Fibroblast of mammary gland (primary cell): ENCODE results near the gene NR2C1.

Experiments used
- DNase-seq: peaks from one replicate; pipeline ENCODE4 v3.0.0-alpha.2; 2010; ENCODE audit warnings: low read depth
- H3K4me3 ChIP-seq: 2 replicates; pipeline ENCODE4 v1.5.1; 2011; ENCODE audit warnings: low read depth, mild to moderate bottlenecking, low read length, moderate library complexity; ENCODE audit not compliant: control insufficient read depth
- TF ChIP-seq, protein P1 (sequence below): conservative IDR thresholded peaks from 2 replicates; pipeline ENCODE4 v1.5.1; 2011; ENCODE audit warnings: low read depth, low read length, inconsistent platforms; ENCODE audit not compliant: control insufficient read depth, insufficient read depth

Gene NR2C1

DNA sequence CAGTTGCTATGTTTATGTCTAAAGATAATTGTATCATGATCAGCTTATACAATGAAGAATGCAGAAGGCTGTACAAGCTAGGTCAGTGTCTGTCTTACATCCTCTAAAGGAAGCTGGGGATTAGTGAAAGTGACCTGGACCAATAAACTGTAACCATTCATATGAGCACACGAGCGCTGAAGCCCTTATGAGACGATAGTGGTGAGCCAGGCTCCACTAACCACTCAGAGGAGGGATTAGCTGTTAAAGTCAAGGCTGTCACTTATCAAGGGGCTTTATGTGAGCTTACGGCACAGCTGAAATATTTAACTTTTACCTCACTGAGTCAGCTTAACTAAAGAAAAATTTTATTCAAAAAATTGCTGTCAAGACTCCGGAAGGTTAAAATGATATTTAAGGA lies 100.2 kb downstream of the NR2C1 start:
- no peak for DNase-seq
- TF ChIP-seq, protein P1, sequence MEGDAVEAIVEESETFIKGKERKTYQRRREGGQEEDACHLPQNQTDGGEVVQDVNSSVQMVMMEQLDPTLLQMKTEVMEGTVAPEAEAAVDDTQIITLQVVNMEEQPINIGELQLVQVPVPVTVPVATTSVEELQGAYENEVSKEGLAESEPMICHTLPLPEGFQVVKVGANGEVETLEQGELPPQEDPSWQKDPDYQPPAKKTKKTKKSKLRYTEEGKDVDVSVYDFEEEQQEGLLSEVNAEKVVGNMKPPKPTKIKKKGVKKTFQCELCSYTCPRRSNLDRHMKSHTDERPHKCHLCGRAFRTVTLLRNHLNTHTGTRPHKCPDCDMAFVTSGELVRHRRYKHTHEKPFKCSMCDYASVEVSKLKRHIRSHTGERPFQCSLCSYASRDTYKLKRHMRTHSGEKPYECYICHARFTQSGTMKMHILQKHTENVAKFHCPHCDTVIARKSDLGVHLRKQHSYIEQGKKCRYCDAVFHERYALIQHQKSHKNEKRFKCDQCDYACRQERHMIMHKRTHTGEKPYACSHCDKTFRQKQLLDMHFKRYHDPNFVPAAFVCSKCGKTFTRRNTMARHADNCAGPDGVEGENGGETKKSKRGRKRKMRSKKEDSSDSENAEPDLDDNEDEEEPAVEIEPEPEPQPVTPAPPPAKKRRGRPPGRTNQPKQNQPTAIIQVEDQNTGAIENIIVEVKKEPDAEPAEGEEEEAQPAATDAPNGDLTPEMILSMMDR: no peak
- no peak overlapping the region for H3K4me3 ChIP-seq

DNA sequence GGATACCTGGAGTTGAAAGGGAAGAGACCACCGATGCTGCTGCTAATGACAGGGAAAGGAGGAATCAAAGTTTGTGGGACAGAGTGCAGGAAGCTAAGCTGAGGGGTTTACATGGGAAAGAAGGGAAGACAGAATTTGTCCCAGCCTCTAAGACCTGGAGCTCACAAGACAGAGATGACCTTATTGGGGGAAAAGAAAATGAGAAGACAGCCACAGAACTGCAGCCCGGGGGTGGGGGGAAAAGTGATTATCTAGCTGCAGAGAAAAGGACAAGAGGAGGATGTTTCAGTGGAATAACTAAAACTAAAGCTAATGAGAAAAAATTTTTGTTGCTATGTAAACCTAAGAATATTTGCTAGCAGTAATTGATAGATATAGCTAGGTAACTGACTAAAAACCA lies 100.6 kb downstream of the NR2C1 start:
- no peak overlapping the region for H3K4me3 ChIP-seq
- TF ChIP-seq, protein P1: no peak
- DNase-seq: no peak

- H3K4me3 ChIP-seq: no peak overlapping the region
- TF ChIP-seq, protein P1: no peak
- no peak for DNase-seq
Observed at GRCh38 chr12:94971923-94972322, 101.5 kb downstream of the NR2C1 start.

DNA sequence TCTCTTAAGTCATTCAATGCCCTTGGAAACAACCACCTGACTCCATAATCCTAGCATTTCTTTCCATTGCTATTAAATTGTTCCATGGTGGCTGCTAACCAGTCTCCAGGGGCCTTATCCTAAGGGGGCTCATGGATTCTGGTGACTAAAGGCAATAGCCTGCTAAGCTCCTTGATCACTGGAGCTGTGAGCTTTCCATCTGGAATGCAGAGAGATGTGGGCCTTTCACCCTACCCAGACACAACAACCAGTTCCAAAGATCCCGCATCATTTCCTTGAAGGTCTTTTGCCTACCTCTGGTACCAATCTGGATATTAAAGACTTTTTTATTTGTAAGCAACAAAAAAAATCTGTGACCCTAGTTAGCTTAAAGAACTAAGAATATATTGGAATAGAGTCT lies 102.9 kb downstream of the NR2C1 start:
- TF ChIP-seq, protein P1: no peak
- H3K4me3 ChIP-seq: no peak overlapping the region
- no peak for DNase-seq
